GM19438 (cell line): Measurements from ENCODE around the gene TRMT61A.

ENCODE experiments used
- ATAC-seq: cut with Tn5 transposase; IDR thresholded peaks from one replicate; pipeline ENCODE4 v1.9.1; 2021; ENCODE audit warnings: low read depth; ENCODE audit not compliant: unreplicated experiment

Gene TRMT61A

DNA sequence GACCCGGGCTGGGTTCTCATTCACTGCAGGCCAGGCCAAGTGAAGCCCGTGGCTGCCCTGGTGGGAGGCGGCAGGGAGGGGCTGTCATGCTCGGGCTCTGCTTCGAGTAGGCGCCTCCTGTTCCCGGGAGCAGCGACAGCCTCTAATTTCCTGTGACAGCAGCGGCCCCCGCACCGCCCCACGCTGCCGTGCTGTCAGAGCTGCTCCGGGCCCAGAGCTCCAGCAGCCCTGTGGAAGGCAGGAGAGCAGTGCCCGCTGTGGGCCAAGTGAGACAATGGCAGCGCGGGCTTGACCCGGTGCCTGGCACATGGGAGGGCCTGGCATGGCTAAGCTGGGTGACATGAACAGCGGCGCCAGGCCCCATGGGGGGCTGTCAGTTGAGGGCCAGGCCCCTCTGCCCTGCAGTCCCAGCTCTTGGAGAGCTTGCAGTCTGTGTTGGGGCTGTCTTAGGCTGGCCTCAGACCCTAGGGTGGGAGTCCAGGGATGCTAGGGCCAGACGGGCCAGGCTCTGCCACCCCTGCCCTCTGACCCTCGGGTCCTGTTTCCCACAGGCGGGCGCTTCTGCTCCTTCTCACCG lies 5.1 kb downstream of the TRMT61A start:
- ATAC-seq: no peak

DNA sequence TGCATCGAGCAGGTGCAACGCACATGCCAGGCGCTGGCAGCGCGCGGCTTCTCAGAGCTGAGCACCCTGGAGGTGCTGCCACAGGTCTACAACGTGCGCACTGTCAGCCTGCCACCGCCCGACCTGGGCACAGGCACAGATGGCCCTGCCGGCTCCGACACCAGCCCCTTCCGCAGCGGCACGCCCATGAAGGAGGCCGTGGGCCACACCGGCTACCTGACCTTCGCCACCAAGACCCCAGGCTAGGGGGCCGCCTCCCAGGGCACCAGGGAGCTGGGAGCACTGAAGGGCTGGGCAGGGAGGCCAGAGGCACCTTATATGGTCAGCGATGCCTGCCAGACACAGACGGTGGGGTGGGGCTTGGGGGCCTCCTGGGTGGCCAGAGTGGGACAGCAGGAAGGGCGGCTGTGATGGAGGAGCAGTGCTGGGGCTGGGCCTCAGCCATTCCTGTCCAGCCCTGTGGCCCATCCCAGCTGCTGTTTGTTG lies 5.6 kb downstream of the TRMT61A start:
- ATAC-seq: no peak

DNA sequence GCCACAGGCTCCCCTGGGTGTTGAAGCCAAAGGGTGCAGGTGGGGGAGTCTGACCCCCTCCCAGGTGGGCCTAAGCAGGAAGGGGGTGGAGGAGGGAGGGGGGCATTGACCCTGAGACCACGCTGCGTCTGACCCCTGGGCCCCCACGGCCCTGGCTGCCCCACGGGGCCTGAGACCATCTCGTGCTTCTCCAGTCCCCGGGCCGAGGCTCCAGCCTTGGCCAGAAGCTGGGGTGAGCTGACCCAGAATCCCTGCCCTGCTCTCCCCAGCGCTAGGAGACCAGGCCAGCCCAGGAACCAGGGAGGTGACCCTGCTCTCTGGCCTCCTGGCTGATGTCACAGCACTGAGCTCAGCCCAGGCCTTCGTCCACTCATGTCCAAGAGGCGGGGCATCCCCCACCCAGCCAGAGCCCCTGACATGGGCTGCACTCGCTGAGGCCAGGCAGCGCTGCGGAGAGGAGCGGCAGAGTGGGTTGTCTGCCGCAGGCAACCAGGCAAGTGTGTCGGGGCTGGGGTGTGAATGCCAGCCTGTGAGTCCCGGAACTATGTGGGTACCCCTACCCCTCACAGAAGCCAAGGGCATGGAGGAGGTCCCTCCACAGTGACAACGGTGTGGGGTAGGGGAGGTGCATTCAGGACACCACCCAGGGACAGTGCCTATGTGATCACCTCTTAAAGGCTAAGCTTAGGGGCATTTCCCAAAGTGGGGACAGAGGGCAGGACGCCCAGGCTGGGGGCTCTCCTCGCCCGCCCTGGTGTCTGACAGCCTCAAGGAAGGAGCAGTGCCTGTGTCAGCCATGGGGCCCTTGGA lies 6.3 kb downstream of the TRMT61A start:
- ATAC-seq: no peak

DNA sequence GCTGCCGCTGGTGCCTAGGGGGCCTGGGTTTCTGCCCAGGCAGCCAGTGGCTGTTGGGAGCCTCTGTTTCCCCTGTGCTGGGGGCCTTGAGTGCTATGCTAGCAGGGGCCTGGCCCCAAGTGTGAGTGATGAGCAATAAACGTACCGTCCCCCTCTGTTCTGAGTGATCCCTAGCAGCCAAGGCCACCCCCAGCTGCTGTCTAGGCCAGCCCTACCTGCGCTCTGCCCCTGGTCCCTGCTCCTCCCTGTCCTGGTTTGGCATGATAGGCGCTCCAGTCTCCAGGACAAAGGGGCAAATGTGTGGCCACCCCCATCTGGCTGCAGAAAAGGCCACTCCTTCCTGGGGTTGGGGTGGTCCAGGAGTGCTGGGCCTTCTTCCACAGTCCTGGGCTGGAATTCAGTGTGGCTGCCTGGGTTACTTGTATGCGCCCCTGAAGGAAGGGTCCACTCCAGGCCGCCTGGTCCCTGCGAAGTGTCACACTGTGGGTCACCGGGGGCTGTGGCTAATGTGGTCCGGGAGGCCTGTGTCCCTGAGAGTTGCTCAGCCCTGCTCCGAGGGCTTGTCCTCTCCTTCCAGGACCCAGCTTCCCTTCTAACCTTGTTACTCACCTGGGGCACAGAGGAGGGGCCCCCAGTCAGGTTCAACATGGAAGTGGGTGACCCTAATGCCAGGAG lies 7.0 kb downstream of the TRMT61A start:
- no peak for ATAC-seq

DNA sequence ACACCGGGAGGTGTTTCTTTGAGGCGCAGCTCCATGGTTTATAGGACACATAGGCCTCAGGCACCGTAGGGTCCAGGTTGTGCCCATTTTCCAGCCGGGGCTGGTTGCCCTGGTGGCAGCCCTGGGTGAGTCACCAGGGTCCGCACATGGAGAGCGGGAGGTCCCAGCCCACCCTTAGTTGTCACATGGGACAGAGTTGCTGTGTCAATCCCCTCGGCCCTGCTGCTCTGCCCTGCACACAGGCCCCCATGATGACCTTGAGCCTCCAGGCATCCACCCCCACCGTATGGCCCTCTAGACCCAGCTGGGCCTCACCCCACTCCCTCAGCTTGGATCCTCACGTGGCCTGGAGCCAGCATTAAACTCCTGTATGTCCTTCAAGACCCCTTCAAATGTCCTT lies 7.7 kb downstream of the TRMT61A start:
- no peak for ATAC-seq

DNA sequence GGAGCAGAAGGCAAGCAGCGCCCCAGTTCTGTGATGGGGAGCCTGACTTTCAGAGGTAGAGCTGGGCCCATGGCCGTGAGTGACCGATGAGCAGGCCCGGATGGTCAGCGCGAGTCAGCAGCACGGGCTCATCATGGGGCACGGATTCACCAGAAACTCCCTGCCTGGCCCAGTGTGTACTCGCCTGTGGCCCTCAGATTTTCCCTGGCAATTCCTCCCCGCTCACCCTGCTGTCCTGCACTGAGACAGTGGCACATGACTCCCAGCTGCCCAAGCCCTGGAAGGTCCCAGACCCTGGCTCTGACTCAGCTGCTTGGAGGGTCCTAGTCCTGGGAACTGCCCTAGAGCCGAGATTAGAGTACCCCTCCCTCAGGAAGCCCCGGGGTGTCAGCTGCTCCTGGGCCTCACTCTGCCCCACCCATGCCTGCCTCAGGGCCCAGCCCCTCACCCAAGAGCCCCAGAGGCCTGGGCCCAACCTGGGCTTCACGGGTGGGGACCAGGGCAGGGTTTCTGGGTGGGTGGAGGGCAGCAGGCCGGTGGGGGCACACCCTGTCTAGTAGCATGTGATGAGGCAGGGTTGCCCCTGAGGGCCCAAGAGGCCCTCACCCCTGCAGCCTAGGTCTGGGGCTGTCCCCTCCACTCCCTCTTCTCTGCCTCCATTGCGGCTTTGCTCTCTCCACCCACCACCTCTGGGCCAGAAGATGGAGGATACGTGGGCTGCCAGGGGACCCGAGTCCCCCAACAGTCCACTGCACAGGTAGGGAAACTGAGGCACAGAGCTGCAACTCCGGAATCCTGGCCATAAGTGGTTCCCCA lies 8.4 kb downstream of the TRMT61A start:
- no peak for ATAC-seq

DNA sequence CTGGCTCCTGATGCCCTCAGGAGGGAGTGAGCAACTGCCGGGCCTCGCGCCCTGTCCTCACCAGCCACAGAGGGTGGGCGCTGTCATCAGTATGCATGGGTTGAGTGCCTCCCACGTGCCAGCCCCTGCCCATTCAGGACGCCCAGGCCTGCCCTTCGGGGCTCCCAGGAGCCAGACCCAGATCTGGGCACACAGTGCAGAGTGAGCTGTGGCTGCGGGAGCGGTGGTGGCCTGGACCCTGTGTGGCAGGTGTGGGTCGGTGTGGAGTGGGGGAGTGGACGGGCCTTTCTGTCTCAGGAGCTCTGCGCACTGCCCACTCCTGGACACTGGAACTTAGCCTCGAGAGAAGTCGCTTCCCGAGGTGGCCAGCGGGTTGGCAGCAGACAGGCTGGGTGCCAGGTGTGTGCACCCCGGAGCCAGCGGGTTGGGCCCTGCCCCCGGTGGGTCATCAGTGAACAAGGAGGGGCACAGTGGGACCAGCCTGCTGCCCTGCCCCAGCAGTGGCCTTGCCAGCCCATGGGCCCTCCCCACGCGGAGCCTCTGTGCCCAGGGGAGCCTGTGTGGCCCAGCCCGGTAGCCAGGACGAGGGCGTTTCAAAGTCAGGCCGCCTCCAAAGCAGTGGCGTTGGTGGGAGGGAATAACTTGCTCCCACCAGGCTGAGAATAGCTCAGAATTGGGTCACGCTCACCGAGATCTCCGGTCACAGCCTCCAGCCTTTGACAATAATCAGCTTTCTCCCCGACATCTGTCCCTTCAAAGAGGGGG lies 9.5 kb downstream of the TRMT61A start:
- ATAC-seq: no peak

DNA sequence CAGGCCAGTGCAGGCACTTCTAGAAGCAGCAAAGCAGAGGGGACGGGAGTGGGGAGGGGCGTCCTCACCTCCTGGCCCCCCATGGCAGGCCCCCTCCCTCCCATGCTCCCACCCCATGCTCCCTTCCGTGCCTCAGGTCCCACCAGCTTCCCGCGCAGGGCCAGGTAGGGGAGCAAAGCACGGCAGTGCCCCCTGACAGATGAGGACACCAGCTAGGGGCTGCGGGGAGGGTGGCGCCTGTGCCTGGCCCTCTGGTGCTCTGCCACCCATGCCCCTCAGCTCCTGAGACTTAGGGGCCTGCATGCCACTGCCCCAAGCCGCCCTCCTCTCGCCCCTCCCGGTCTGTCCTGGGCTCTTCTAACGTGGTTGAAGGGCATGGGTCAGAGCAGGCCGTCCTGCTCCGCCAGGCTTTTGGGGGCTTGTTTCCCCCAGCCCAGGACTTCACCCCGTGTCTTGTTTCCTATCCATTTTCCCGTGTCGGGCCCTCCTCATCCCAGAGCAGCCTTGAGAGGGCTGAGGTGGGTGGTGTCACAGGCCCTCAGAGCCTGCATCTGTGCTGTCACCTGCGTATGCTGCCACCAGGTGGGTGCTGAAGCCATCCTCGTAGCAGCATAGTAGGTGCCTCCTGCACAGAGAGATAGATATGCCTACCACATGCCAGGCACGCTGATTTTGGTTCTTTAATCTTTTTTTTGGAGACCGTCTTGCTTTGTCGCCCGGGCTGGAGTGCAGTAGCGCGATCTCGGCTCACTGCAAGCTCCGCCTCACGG lies 10.2 kb downstream of the TRMT61A start:
- ATAC-seq: no peak

DNA sequence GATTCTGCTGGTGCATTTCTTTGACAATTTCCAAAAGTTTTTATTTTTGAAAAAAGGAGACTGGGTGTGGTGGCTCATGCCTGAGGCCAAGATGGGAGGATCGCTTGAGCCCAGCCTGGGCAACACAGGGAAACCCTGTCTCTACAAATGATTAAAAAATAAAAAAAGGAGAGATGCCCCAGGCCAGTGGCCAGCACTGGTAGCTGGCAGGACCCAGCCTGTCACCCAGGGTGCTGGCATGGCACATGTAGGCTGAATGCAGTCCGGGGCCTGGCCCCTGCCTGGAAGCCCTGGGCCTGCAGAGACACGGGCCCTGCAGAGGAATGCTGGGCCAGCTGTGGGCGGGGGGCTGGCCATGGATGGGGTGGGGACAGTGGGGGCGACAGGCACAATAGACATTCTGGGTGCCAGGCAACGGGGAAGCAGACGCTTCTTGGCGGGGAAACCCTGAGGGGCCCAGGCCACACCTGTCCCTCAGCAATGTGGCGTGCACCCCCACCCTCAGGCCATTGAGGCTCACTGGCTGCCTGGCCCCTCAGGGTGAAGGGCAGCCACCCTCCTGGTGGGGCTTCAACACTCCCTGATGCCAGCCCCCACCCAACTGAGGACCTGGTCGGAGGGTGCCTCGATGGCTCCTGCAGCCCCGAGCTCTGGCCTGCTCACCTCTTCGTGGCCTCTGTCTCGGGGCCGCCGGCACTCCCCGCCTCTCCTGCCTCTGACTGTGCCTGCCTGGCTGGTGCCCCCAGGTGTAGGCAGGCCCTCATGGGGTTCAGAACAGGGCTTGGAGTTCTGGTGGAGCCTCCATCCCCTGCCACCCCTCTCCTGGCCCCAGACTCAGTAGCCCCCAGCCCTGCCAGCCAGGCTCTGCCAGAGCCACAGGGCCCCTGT lies 12.1 kb downstream of the TRMT61A start:
- ATAC-seq: no peak

DNA sequence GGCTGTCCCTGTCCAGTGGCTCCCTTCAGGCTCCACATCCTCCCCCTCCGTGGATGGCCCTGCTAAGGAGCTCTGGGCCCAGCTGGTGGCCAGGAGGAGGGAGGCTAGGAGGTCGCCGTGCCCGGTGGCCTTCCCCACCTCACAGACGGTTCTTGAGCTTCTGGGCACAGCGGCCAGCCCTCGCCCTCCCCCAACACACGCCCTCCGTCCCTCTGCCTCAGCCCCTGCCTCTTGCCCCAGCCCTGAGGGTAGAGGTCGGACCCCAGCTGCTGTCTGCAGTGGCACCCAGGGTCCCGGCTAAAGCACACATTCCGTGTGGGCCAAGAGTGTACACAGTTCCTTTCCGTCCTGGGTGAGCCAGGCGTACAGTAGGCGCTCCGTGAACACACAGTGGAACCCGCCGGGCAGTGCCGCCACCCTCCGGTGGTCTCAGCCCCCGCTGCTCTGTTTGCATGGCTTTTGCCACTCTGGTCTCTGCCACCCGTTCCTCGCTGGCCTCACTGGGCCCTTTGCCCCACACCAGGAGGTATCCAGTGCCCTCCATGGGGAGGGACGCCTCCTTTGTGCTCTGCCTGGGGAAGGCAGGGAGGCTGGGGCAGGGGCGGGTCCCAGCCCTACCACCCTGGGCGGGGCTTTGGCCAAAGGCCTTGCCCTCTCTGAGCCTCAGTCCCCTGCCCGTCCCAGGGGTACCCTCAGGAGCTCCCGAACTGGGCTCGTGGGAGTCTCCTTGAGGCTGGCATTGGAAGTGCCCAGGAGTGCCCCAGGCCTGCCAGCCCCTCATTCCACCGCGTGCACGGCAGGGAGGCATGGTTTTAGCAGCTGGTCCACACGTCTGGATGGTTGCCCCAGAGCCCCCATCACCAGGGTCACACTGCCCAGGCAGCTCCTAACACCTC lies 13.0 kb downstream of the TRMT61A start:
- ATAC-seq: no peak

DNA sequence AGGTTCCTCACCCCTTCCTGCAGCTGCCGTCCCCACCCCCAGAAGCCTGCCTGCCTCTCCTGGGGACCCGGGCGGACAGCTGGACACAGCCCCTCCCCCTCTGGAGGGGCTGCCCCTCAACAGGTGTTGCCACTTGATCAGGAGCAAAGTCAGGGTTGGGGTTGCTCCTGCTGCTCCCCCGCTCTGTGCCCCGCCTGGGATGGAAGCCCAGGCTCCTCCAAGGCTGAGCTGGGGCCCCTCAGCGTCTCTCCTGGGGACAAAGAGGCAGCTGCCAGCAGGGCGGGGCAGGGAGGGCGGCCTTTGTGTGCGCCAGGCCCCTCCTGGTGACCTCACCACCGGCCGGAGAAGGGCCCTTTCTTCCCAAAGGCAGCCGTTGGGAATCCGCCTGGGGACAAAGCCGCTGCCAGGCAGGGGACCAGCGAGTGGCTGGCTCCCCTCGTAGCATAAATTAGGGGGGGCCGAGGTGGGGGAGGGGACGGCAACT lies 13.7 kb downstream of the TRMT61A start:
- ATAC-seq: no peak

DNA sequence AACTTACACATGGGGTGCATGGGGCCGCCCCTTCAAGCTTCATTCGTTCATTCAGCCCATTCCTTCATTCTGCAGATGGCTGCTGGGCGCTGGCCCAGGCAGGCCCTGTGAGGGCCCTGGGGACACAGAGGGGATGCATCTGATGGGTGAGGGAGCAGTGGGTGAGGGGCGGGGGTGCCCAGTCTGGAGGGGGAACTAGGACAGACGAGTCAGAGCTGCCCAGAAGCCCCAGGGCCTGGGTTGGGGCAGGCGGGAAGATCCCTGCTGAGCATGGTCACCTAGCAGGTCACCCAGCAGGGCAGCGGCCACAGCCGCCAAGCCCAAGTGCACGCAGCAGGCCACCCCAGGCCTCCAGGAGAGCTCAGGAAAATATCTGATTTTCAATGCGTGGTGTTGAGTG lies 14.1 kb downstream of the TRMT61A start:
- ATAC-seq: no peak

DNA sequence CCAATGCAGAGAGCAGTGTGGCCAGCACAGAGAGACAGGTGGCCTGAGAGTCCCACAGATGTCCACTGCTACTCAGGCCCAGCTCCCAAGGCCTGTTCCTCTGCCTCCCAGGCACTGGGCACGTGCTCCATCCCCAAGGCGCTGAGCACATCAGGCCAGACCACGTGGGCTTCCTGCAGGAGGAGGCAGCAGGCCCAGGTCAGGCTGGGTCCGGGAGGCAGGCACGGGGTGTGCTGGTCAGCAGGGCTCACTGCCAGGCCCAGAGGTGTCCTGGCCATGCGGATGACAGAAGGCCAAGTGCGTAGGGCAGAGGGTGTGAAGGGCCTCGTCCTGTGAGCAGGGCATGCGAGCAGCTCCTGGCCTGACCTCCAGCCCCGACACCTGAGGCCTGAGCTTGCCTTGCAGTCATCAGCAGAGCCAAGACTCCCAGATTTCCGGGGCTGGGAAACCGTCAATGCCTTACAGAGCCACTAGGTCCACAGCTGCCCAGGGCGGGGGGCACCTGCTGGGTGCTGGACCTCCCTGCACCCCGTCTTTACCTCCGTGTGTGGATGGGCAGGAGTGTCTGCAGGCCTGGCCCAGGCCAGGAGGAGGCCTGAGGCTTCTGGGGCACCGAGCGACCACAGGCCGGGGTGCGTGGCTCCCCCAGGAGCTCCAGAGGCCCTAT lies 14.9 kb downstream of the TRMT61A start:
- no peak for ATAC-seq

DNA sequence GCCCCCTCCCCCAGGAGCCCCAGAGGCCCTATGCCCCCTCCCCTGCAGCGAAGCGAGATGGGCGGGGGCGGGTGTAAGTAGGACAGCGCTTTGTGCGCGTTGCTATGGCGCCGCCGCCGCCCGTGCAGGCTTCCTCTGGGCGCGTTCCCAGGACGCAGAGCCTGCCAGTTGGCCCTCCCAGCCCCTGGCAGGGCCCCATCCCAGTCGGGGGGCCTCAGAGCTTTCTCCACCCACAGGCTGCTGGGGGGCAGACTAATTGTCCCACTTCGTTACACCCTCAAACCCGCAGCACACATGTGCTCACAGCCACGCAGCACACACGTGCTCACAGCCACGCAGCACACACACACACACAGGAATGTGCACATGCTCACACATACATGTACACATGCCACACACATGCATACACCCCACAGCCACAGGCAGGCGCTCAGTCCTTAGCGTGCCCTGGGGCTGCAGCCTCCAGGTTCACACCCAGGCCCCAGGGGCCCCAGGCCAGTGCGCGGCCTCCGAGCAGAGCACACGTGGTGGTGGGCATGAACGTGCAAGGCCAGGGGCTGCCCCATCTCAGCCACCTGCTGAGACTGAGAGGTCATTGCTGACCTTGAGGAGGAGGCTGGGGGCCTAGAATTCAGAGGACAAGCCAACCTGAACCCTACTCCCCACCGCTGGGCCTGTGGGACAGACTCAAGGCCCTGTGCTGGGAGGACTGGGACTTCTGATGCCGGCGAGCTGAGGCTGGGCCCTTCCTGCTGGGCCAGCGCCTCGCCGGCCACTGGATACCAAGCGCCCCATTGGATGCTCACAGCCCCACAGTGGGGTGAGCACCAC lies 15.6 kb downstream of the TRMT61A start:
- ATAC-seq: no peak

DNA sequence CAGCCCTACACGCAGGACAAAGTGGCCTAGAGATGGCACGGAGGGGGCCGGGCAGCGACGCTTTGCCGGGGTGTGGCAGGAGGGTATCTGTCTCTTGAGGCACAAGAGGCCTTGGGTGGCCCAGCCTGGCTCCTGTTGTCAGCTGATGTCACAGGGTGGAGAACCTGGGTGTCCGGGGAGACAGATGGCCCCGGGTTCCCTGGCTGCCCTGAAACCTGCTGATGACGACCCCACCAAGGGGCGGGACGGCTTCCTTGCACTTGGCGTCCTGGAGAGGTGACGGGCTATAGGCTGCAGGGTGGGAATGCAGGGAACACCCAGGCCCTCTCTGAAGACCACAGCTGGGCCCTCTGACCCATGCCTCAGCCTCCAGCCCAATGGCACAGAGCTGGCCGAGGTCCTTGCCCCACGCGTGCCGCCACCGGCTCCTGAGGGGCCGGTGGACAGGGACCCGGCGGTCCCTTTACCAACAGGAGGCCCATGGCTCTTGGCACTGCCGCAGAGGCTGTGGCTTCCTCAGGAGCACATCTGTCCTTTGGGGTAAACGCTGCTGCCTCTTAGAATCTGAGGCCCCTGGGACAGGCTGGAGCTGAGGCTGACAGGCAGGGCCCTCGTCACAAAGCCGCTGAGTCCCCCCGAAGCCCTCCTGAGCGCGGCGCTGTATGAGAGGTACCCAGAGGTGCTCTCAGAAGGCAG lies 16.4 kb downstream of the TRMT61A start:
- no peak for ATAC-seq
